Measurements from ENCODE around the gene KSR2. TPM values are rescaled to one million over a fixed set of nuclear protein-coding genes. Genes with fewer than 3 reads are reported as not detected.

KSR2 gene
- total RNA-seq, 4 donors from 2014 or later, result 0.02 to 0.10 TPM; not detected in 2

GRCh38 chr12:117444781-117445180, 524.0 kb downstream of the KSR2 start:
- no peak overlapping the region for H3K27ac ChIP-seq
- TF ChIP-seq POLR2A (IDR thresholded peaks at IDR 0.05) (no peak), CTCF (IDR thresholded peaks at IDR 0.05 in 4 of 5, conservative IDR thresholded peaks at IDR 0.05 in 1 of 5) (no peak)
- in situ Hi-C loops (cut with MboI; ENCODE audit: low sequenced_read_pairs in 4 of 4) (no loop called here), intact Hi-C loops (cut with DNase I; ENCODE audit: low total_unique reads) (loop anchor here (1.0 kb wide), 1 partner anchor 143 kb away; no protein-coding TSS in a partner anchor)
- no peaks in the 10 kb centered on the region for H3K36me3 ChIP-seq
- H3K4me1 ChIP-seq, result peaks cover 20 to 23% of the 10 kb centered on the region in 2 donors
- DNase-seq (no peak), ATAC-seq (no peak)
- H3K4me3 ChIP-seq, result no peak overlapping the region
- no peaks in the 10 kb centered on the region for H3K9me3 ChIP-seq
- H3K27me3 ChIP-seq, result no peaks in the 10 kb centered on the region

- peak overlapping the region; percentile 88 to 98 (median 94) for H3K27ac ChIP-seq
- intact Hi-C loops (cut with DNase I; ENCODE audit: low total_unique reads) (loop anchor here (1.0 to 2.0 kb wide), 4 partner anchors 45 to 92 kb away; no protein-coding TSS in a partner anchor), in situ Hi-C loops (cut with MboI; ENCODE audit: low sequenced_read_pairs in 4 of 4) (no loop called here)
- H3K4me3 ChIP-seq, result peak overlapping the region in 1 of 4 donors; percentile 48
- ATAC-seq (peak; percentile 75 to 77), DNase-seq (peak; percentile 95 to 100)
- TF ChIP-seq POLR2A (IDR thresholded peaks at IDR 0.05) (peak; percentile 16 to 28), CTCF (IDR thresholded peaks at IDR 0.05 in 4 of 5, conservative IDR thresholded peaks at IDR 0.05 in 1 of 5) (peak; percentile 34 to 68 (median 53))
- H3K9me3 ChIP-seq, result no peaks in the 10 kb centered on the region
- H3K4me1 ChIP-seq, result peaks cover 36 to 39% of the 10 kb centered on the region in 2 donors
- no peaks in the 10 kb centered on the region for H3K27me3 ChIP-seq
- no peaks in the 10 kb centered on the region for H3K36me3 ChIP-seq
Measured at GRCh38 chr12:117441751-117442150, 527.0 kb downstream of the KSR2 start.

- DNase-seq (peak in 1 of 2 donors; percentile 35), ATAC-seq (no peak)
- Histone ChIP-seq H3K27ac (peak overlapping the region; percentile 88 to 98 (median 94)), H3K4me3 (peak overlapping the region in 3 of 4 donors; percentile 37 to 50 (median 48)), H3K36me3 (no peaks in the 10 kb centered on the region), H3K9me3 (no peaks in the 10 kb centered on the region), H3K27me3 (no peaks in the 10 kb centered on the region), H3K4me1 (peaks cover 39 to 42% of the 10 kb centered on the region in 2 donors)
- intact Hi-C loops (cut with DNase I; ENCODE audit: low total_unique reads) (loop anchor here (2.0 kb wide), 1 partner anchor 46 kb away; no protein-coding TSS in a partner anchor), in situ Hi-C loops (cut with MboI; ENCODE audit: low sequenced_read_pairs in 4 of 4) (no loop called here)
- TF ChIP-seq CTCF (IDR thresholded peaks at IDR 0.05 in 4 of 5, conservative IDR thresholded peaks at IDR 0.05 in 1 of 5) (no peak), POLR2A (IDR thresholded peaks at IDR 0.05) (no peak)
Measured at GRCh38 chr12:117440384-117440783, 528.4 kb downstream of the KSR2 start.

- Histone ChIP-seq H3K9me3 (no peaks in the 10 kb centered on the region), H3K4me1 (peaks cover 39 to 50% of the 10 kb centered on the region in 2 donors), H3K4me3 (peak overlapping the region; percentile 37 to 50 (median 46)), H3K27ac (peak overlapping the region; percentile 88 to 98 (median 94)), H3K27me3 (no peaks in the 10 kb centered on the region), H3K36me3 (no peaks in the 10 kb centered on the region)
- ATAC-seq (peak; percentile 59 to 66), DNase-seq (peak; percentile 78 to 93)
- intact Hi-C loops (cut with DNase I; ENCODE audit: low total_unique reads), result loop anchor here (1.0 to 5.0 kb wide), 4 partner anchors 27 to 1098 kb away; no protein-coding TSS in a partner anchor
- TF ChIP-seq POLR2A (IDR thresholded peaks at IDR 0.05), result peak; percentile 63 to 69
- peak in 2 of 5 experiments; percentile 23 to 27 for TF ChIP-seq CTCF (IDR thresholded peaks at IDR 0.05 in 4 of 5, conservative IDR thresholded peaks at IDR 0.05 in 1 of 5)
- in situ Hi-C loops (cut with MboI; ENCODE audit: low sequenced_read_pairs in 4 of 4), result no loop called here
Measured at GRCh38 chr12:117439531-117440001, 529.2 kb downstream of the KSR2 start.

Measured in gastrocnemius medialis (tissue), 4 donors.